ENCODE data around the gene POFUT1.

POFUT1 gene

GRCh38 chr20:32208499-32209154 lies 947 bp downstream of the POFUT1 start:
- no peak for DNase-seq (ENCODE audit: low spot score)

GRCh38 chr20:32209850-32210605 lies 2.3 kb downstream of the POFUT1 start:
- no peak for DNase-seq (ENCODE audit: low spot score)

- no peak for DNase-seq (ENCODE audit: low spot score)
These were observed 6.2 kb downstream of the POFUT1 start for GRCh38 chr20:32213870-32214269.

- DNase-seq (ENCODE audit: low spot score), result no peak
These were observed 7.5 kb downstream of the POFUT1 start for GRCh38 chr20:32215147-32215546.

GRCh38 chr20:32215729-32216128 lies 8.0 kb downstream of the POFUT1 start:
- no peak for DNase-seq (ENCODE audit: low spot score)

- DNase-seq (ENCODE audit: low spot score), result no peak
These were observed 8.8 kb downstream of the POFUT1 start for GRCh38 chr20:32216179-32217142.

- DNase-seq (ENCODE audit: low spot score), result no peak
These were observed 10.6 kb downstream of the POFUT1 start for GRCh38 chr20:32218156-32218900.

- no peak for DNase-seq (ENCODE audit: low spot score)
These were observed 16.8 kb downstream of the POFUT1 start for GRCh38 chr20:32224463-32224862.

GRCh38 chr20:32226391-32226790 lies 18.7 kb downstream of the POFUT1 start:
- no peak for DNase-seq (ENCODE audit: low spot score)

GRCh38 chr20:32227306-32227705 lies 19.6 kb downstream of the POFUT1 start:
- DNase-seq (ENCODE audit: low spot score), result no peak

- no peak for DNase-seq (ENCODE audit: low spot score)
These were observed 20.3 kb downstream of the POFUT1 start for GRCh38 chr20:32227744-32228688.

GRCh38 chr20:32229251-32229747 lies 21.6 kb downstream of the POFUT1 start:
- DNase-seq (ENCODE audit: low spot score), result no peak

GRCh38 chr20:32230707-32231106 lies 23.0 kb downstream of the POFUT1 start:
- no peak for DNase-seq (ENCODE audit: low spot score)

- DNase-seq (ENCODE audit: low spot score), result no peak
These were observed 23.6 kb downstream of the POFUT1 start for GRCh38 chr20:32231245-32231644.

GRCh38 chr20:32231847-32232246 lies 24.2 kb downstream of the POFUT1 start:
- peak; percentile 61 for DNase-seq (ENCODE audit: low spot score)

GRCh38 chr20:32232326-32232886 lies 24.7 kb downstream of the POFUT1 start:
- no peak for DNase-seq (ENCODE audit: low spot score)

- DNase-seq (ENCODE audit: low spot score), result no peak
These were observed 25.6 kb downstream of the POFUT1 start for GRCh38 chr20:32233286-32233685.

- no peak for DNase-seq (ENCODE audit: low spot score)
These were observed 26.6 kb downstream of the POFUT1 start for GRCh38 chr20:32234135-32234808.

- no peak for DNase-seq (ENCODE audit: low spot score)
These were observed 27.8 kb downstream of the POFUT1 start for GRCh38 chr20:32235331-32236047.

Data from pons (tissue), 1 donor.